Endothelial cell of umbilical vein (primary cell): Measurements from ENCODE around the gene POLRMT. TPM values are rescaled to one million over a fixed set of nuclear protein-coding genes. Genes with fewer than 3 reads are reported as not detected.

ENCODE experiments used
- BruUV-seq: library from RNA; stranded (reverse); fragments of 400-500 nt; replicated peaks from 2 replicates; lab custom pipeline; 2021; lab: Mats Ljungman, UMichigan
- CTCF ChIA-PET: fragments of 300-600, 350-600 bp; sonication (Branson Sonifier 250); formaldehyde crosslinking; loops from one replicate; lab custom pipeline; 2021; ENCODE audit warnings: antibody characterized with exemption, inconsistent platforms; lab: Charles Lee
- POLR2A ChIA-PET: fragments of 300-600, 350-600 bp; sonication (Branson Sonifier 250); formaldehyde crosslinking; loops from one replicate; lab custom pipeline; 2021; ENCODE audit warnings: antibody characterized with exemption, inconsistent platforms; lab: Charles Lee
- DNase-seq: peaks from one replicate; pipeline ENCODE4 v3.0.0-alpha.2; 2011; ENCODE audit warnings: low read depth, low spot score
- FAIRE-seq: peaks from 2 replicates; lab custom pipeline; 2011; peaks lifted over from hg19 to GRCh38; lab: Jason Lieb, UNC
- H2AFZ ChIP-seq: 2 replicates; pipeline ENCODE4 v1.6.0; 2012; ENCODE audit warnings: low read depth, low read length, control low read depth, inconsistent platforms
- H3K27ac ChIP-seq: 2 replicates; pipeline ENCODE4 v1.5.1; 2011; ENCODE audit warnings: low read depth, mild to moderate bottlenecking, control low read depth, low read length, moderate library complexity; ENCODE audit not compliant: insufficient read depth
- H3K27me3 ChIP-seq, 2 experiments: 2 replicates each; pipeline versions ENCODE4 v1.6.0 to v1.6.1; 2011; ENCODE audit warnings: low read length in 2 of 2, mixed read lengths in 1 of 2; ENCODE audit not compliant: control insufficient read depth in 2 of 2, insufficient read depth in 2 of 2
- H3K36me3 ChIP-seq, 2 experiments: 2 replicates in 1 of 2; 3 replicates in 1 of 2; pipeline ENCODE4 v1.5.1; 2011; ENCODE audit warnings: low read length in 2 of 2, mild to moderate bottlenecking in 1 of 2, moderate library complexity in 1 of 2; ENCODE audit not compliant: control insufficient read depth in 2 of 2, insufficient read depth in 2 of 2; ENCODE audit errors: extremely low read depth in 1 of 2
- H3K4me1 ChIP-seq: 3 replicates; pipeline ENCODE4 v1.5.1; 2011; ENCODE audit warnings: mild to moderate bottlenecking, low read length; ENCODE audit not compliant: control insufficient read depth, insufficient read depth; ENCODE audit errors: extremely low read depth
- H3K4me2 ChIP-seq: 2 replicates; pipeline ENCODE4 v1.6.1; 2011; ENCODE audit warnings: low read length, control low read depth, mixed read lengths; ENCODE audit not compliant: insufficient read depth
- H3K4me3 ChIP-seq, 3 experiments: fragments of 200-600 bp in 1 of 3; sonication (generic), shearing (Covaris generic) in 1 of 3; replicated peaks in 1 of 3; 2 replicates each; pipeline ENCODE4 v1.5.1; 2011 to 2016; ENCODE audit warnings: control low read depth in 3 of 3, low read length in 3 of 3, mild to moderate bottlenecking in 2 of 3, inconsistent platforms in 1 of 3, low read depth in 1 of 3, moderate library complexity in 1 of 3; ENCODE audit not compliant: insufficient read depth in 1 of 3
- H3K79me2 ChIP-seq: 2 replicates; pipeline ENCODE4 v1.6.0; 2012; ENCODE audit warnings: low read length, inconsistent platforms; ENCODE audit not compliant: control insufficient read depth, insufficient read depth
- H3K9ac ChIP-seq: replicated peaks from 2 replicates; pipeline ENCODE3; 2011; ENCODE audit warnings: low read length, control low read depth; ENCODE audit not compliant: insufficient read depth; ENCODE audit errors: extremely low read depth
- H3K9me1 ChIP-seq: replicated peaks from 3 replicates; pipeline ENCODE4 v1.6.0; 2011; ENCODE audit warnings: mild to moderate bottlenecking, low read length; ENCODE audit not compliant: control insufficient read depth, insufficient read depth; ENCODE audit errors: extremely low read depth
- H3K9me3 ChIP-seq: replicated peaks from 2 replicates; pipeline ENCODE4 v1.5.1; 2012; ENCODE audit warnings: low read length, inconsistent platforms; ENCODE audit not compliant: control insufficient read depth, insufficient read depth
- H4K20me1 ChIP-seq: replicated peaks from 2 replicates; pipeline ENCODE3; 2011; ENCODE audit warnings: mild to moderate bottlenecking, low read length; ENCODE audit not compliant: control insufficient read depth, insufficient read depth; ENCODE audit errors: extremely low read depth
- CTCF ChIP-seq, 2 donors: IDR thresholded peaks; 1 replicate in 1 of 2; 2 replicates in 1 of 2; pipeline ENCODE4 v1.5.1; 2011; ENCODE audit warnings: low read length in 2 of 2, mild to moderate bottlenecking in 2 of 2, moderate library complexity in 2 of 2, control low read depth in 1 of 2, inconsistent platforms in 1 of 2, low read depth in 1 of 2; ENCODE audit not compliant: insufficient read depth in 1 of 2; ENCODE audit errors: extremely low read depth in 1 of 2
- EZH2 ChIP-seq: IDR thresholded peaks from 2 replicates; pipeline ENCODE4 v1.6.1; 2012; ENCODE audit warnings: borderline replicate concordance, low read depth, mild to moderate bottlenecking, moderate library complexity, low read length, inconsistent platforms; ENCODE audit not compliant: severe bottlenecking
- FOS ChIP-seq: IDR thresholded peaks from 2 replicates; pipeline ENCODE4 v1.6.1; 2011; ENCODE audit warnings: mild to moderate bottlenecking, low read length, moderate library complexity, borderline replicate concordance; ENCODE audit not compliant: insufficient read depth
- GATA2 ChIP-seq: IDR thresholded peaks from 2 replicates; pipeline ENCODE4 v1.7.0; 2011; ENCODE audit warnings: low read depth, mild to moderate bottlenecking, moderate library complexity, mixed read lengths, low read length; ENCODE audit not compliant: insufficient read length, insufficient read depth
- JUN ChIP-seq: IDR thresholded peaks from 2 replicates; pipeline ENCODE4 v1.6.1; 2011; ENCODE audit warnings: borderline replicate concordance, low read depth; ENCODE audit not compliant: insufficient read length, insufficient read depth
- MAX ChIP-seq: IDR thresholded peaks from 2 replicates; pipeline ENCODE4 v1.6.1; 2011; ENCODE audit not compliant: insufficient read depth, insufficient read length
- MYC ChIP-seq: IDR thresholded peaks from one replicate; pipeline ENCODE4 v1.6.1; 2011; ENCODE audit warnings: mild to moderate bottlenecking, low read depth, low read length
- POLR2A ChIP-seq: IDR thresholded peaks from 2 replicates; pipeline ENCODE4 v1.6.1; 2012; ENCODE audit warnings: low read depth, mild to moderate bottlenecking, control low read depth, low read length
- POLR2AphosphoS5 ChIP-seq: IDR thresholded peaks from 2 replicates; pipeline ENCODE4 v1.6.1; 2012; ENCODE audit warnings: low read depth, mild to moderate bottlenecking, control low read depth, low read length, moderate library complexity; ENCODE audit not compliant: insufficient read depth
- dilution Hi-C: fragments of 300-500 bp; cut with MboI; formaldehyde crosslinking; loops from one replicate; pipeline ENCODE4 v1.15.0; 2019; ENCODE audit warnings: low sequenced_read_pairs; ENCODE audit not compliant: extremely low pct_ligation_motif_present
- intact Hi-C: fragments of 100-400 bp; cut with micrococcal nuclease; formaldehyde crosslinking; loops from one replicate; pipeline ENCODE4 v1.10.0; 2022
- polyA plus RNA-seq, 4 experiments: library from polyadenylated mRNA; depleted of rRNA in 3 of 4; stranded (reverse) in 3 of 4; unstranded in 1 of 4; fragments of >200 nt; gene quantifications; 2 replicates each; pipeline versions ENCODE4 v1.2.1 to v1.2.3, GENCODE V29; 2011 to 2012; ENCODE audit warnings: missing spikeins in 1 of 4
- total RNA-seq: library from RNA; stranded (reverse); gene quantifications from 2 replicates; pipeline ENCODE4 v1.2.3, GENCODE V29; 2021

The POLRMT gene
- total and polyA plus RNA-seq, 2 donors (not counting 3 experiments of a cell fraction or from before 2014, with no cell fraction given), result 38.9 to 50.6 TPM

- dilution Hi-C loops (no loop called here), intact Hi-C loops (no loop called here)
- peak overlapping the region; percentile 87 for H3K4me2 ChIP-seq
- no peaks in the 10 kb centered on the region for H3K36me3 ChIP-seq
- no peaks in the 10 kb centered on the region for H3K27me3 ChIP-seq
- BruUV-seq, result no TSS peak
- ChIA-PET POLR2A (interaction anchor here (0.7 to 0.8 kb wide), 2 partner anchors 14 to 65 kb away, joined by 3 read pairs; no protein-coding TSS in a partner anchor), CTCF (interaction anchor here (0.8 to 1.9 kb wide), 2 partner anchors 13 to 61 kb away, joined by 5 to 7 read pairs; no protein-coding TSS in a partner anchor)
- FAIRE-seq (no peak), DNase-seq (peak; percentile 60)
- H3K27ac ChIP-seq, result peak overlapping the region; percentile 47
- H3K4me3 ChIP-seq, result peak overlapping the region; percentile 35 to 68 (median 39)
- H2AFZ ChIP-seq, result peak overlapping the region; percentile 77
- H3K9ac ChIP-seq, result peak overlapping the region; percentile 54
- H3K9me3 ChIP-seq, result no peaks in the 10 kb centered on the region
- H3K9me1 ChIP-seq, result no peaks in the 10 kb centered on the region
- H3K4me1 ChIP-seq, result peaks cover 26% of the 10 kb centered on the region
- H4K20me1 ChIP-seq, result peaks cover 2% of the 10 kb centered on the region
- peaks cover 38% of the 10 kb centered on the region for H3K79me2 ChIP-seq
- TF ChIP-seq CTCF (IDR thresholded peaks at IDR 0.05; ENCODE audit: extremely low read depth in 1 of 2, insufficient read depth in 1 of 2, low read depth in 1 of 2, low read length in 2 of 2), result no peak
- no peak for TF ChIP-seq EZH2
- TF ChIP-seq JUN, result no peak
- TF ChIP-seq POLR2AphosphoS5, result no peak
- no peak for TF ChIP-seq MYC
- no peak for TF ChIP-seq POLR2A
- no peak for TF ChIP-seq FOS
- no peak for TF ChIP-seq GATA2
- TF ChIP-seq MAX, result no peak
These were observed 61.8 kb downstream of the POLRMT start for GRCh38 chr19:571566-571974.
